B cell (primary cell): ENCODE results near the gene TBC1D22A. TPM values are rescaled to one million over a fixed set of nuclear protein-coding genes. Genes with fewer than 3 reads are reported as not detected.

Experiments used
- ATAC-seq: fragments of 200-7000 bp; cut with Tn5 transposase; one replicate; pipeline ENCODE4 v1.10.0; 2021; ENCODE audit warnings: low read depth, mild to moderate bottlenecking, moderate number of reproducible peaks, moderate library complexity
- CTCF ChIA-PET: fragments of 350-600 bp; sonication (Branson Sonifier 250); formaldehyde crosslinking; loops from one replicate; lab custom pipeline; 2021; ENCODE audit warnings: antibody characterized with exemption, inconsistent platforms; lab: Charles Lee
- POLR2A ChIA-PET: fragments of 350-600 bp; sonication (Branson Sonifier 250); formaldehyde crosslinking; loops from one replicate; lab custom pipeline; 2021; ENCODE audit warnings: antibody characterized with exemption; lab: Charles Lee
- DNase-seq: peaks from one replicate; pipeline ENCODE4 v3.0.0; 2013
- H2AFZ ChIP-seq: 2 replicates; pipeline ENCODE4 v1.6.1; 2012; ENCODE audit warnings: mild to moderate bottlenecking, low read depth, low read length; ENCODE audit not compliant: insufficient read depth, poor library complexity, severe bottlenecking
- H3K27ac ChIP-seq, 2 donors: 1 replicate in 1 of 2; 2 replicates in 1 of 2; pipeline ENCODE4 v1.5.1; 2012 to 2013; ENCODE audit warnings: low read length in 2 of 2, mild to moderate bottlenecking in 2 of 2, moderate library complexity in 1 of 2
- H3K27me3 ChIP-seq, 4 experiments: fragments of 200-600 bp in 1 of 4; sonication (generic) in 1 of 4; replicated peaks in 1 of 4; 1 replicate in 2 of 4; 2 replicates in 2 of 4; pipeline versions ENCODE4 v1.6.1 to v1.7.0; 2013 to 2016; ENCODE audit warnings: low read length in 3 of 4, mild to moderate bottlenecking in 2 of 4, mixed read lengths in 1 of 4, moderate library complexity in 1 of 4; ENCODE audit not compliant: insufficient read depth in 4 of 4, control insufficient read depth in 3 of 4; ENCODE audit errors: control extremely low read depth in 1 of 4
- H3K36me3 ChIP-seq, 2 experiments: replicated peaks in 1 of 2; 1 replicate in 1 of 2; 2 replicates in 1 of 2; pipeline versions ENCODE4 v1.6.1 to v1.7.1; 2013; ENCODE audit warnings: low read length in 1 of 2; ENCODE audit not compliant: insufficient read depth in 2 of 2, control insufficient read depth in 1 of 2; ENCODE audit errors: control extremely low read depth in 1 of 2, extremely low read depth in 1 of 2
- H3K4me1 ChIP-seq, 2 donors: fragments of 200-600 bp in 1 of 2; sonication (generic) in 1 of 2; 1 replicate in 1 of 2; 2 replicates in 1 of 2; pipeline versions ENCODE4 v1.5.1 to v1.6.1; 2013 to 2017; ENCODE audit warnings: low read length in 2 of 2; ENCODE audit not compliant: control insufficient read depth in 2 of 2, insufficient read depth in 2 of 2
- H3K4me2 ChIP-seq: replicated peaks from 2 replicates; pipeline ENCODE3; 2012; ENCODE audit warnings: mild to moderate bottlenecking, low read depth, low read length; ENCODE audit not compliant: poor library complexity, severe bottlenecking
- H3K4me3 ChIP-seq, 5 experiments: fragments of 200-600 bp in 1 of 5; sonication (generic) in 1 of 5; 1 replicate in 3 of 5; 2 replicates in 2 of 5; pipeline versions ENCODE4 v1.5.1 to v1.7.0; 2011 to 2016; ENCODE audit warnings: low read length in 4 of 5, mild to moderate bottlenecking in 4 of 5, low read depth in 2 of 5, control low read depth in 1 of 5, moderate library complexity in 1 of 5; ENCODE audit not compliant: insufficient read depth in 1 of 5; ENCODE audit errors: control extremely low read depth in 1 of 5, extremely low read depth in 1 of 5
- H3K79me2 ChIP-seq: fragments of 200-600 bp; sonication (generic); one replicate; pipeline ENCODE4 v1.6.0; 2016; ENCODE audit warnings: low read length; ENCODE audit not compliant: control insufficient read depth, insufficient read depth
- H3K9ac ChIP-seq: fragments of 200-600 bp; sonication (generic); 2 replicates; pipeline ENCODE4 v1.6.1; 2017; ENCODE audit warnings: mild to moderate bottlenecking, low read length, moderate library complexity
- H3K9me3 ChIP-seq, 3 donors: one replicate each; pipeline versions ENCODE4 v1.6.1 to v1.7.1; 2013; ENCODE audit warnings: low read length in 2 of 3; ENCODE audit not compliant: control insufficient read depth in 2 of 3, insufficient read depth in 1 of 3; ENCODE audit errors: control extremely low read depth in 1 of 3
- H4K20me1 ChIP-seq: 2 replicates; pipeline ENCODE4 v1.6.0; 2012; ENCODE audit warnings: mild to moderate bottlenecking, low read length; ENCODE audit not compliant: insufficient read depth, control insufficient read depth, poor library complexity, severe bottlenecking
- H3K27ac Mint-ChIP-seq: one replicate; pipeline ENCODE4 v1.8.0; 2021; ENCODE audit warnings: mixed read lengths
- H3K27me3 Mint-ChIP-seq: one replicate; pipeline ENCODE4 v1.8.0; 2021; ENCODE audit warnings: mixed read lengths
- H3K4me1 Mint-ChIP-seq: one replicate; pipeline ENCODE4 v1.8.0; 2021; ENCODE audit warnings: mixed read lengths
- H3K4me3 Mint-ChIP-seq: one replicate; pipeline ENCODE4 v1.8.0; 2021; ENCODE audit warnings: mixed read lengths
- H3K9me3 Mint-ChIP-seq: one replicate; pipeline ENCODE4 v1.8.0; 2022; ENCODE audit warnings: mixed read lengths; ENCODE audit not compliant: insufficient read depth
- CTCF ChIP-seq: fragments of 200-600 bp; IDR thresholded peaks from one replicate; pipeline ENCODE4 v1.8.0; 2022; ENCODE audit warnings: antibody characterized with exemption, mild to moderate bottlenecking
- EZH2 ChIP-seq: IDR thresholded peaks from 2 replicates; pipeline ENCODE4 v1.6.1; 2012; ENCODE audit warnings: borderline replicate concordance, low read depth, mild to moderate bottlenecking, moderate library complexity, low read length; ENCODE audit not compliant: insufficient read depth, poor library complexity, severe bottlenecking
- WGBS: methylation state at CpG from one replicate; pipeline ENCODE4 v1.1.5; 2013; ENCODE audit warnings: missing lambda C conversion rate; ENCODE audit not compliant: insufficient coverage; 5-methylcytosine and 5-hydroxymethylcytosine counted together
- intact Hi-C: fragments of 100-400 bp; cut with micrococcal nuclease; formaldehyde crosslinking; loops from one replicate; pipeline ENCODE4 v1.10.0; 2022
- polyA plus RNA-seq: library from polyadenylated mRNA; depleted of rRNA; stranded (reverse); fragments of >200 nt; gene quantifications from 2 replicates; pipeline ENCODE4 v1.2.3, GENCODE V29; 2012
- total RNA-seq, 2 donors: library from RNA; stranded (reverse); fragments of 120-200 nt in 1 of 2; gene quantifications; 1 replicate in 1 of 2; 2 replicates in 1 of 2; pipeline versions ENCODE4 v1.2.3 to v1.2.4, GENCODE V29; 2013 to 2022

The TBC1D22A gene
- total and polyA plus RNA-seq, 2 donors (not counting 1 experiment from before 2014, with no cell fraction given) = 73.8 to 128 TPM

- intact Hi-C loops = no loop called here
- WGBS = 96% methylated on average over 9 of the region's 9 CpGs
- Histone ChIP-seq H3K27me3 (no peaks in the 10 kb centered on the region), H3K4me1 (peaks cover 6 to 21% of the 10 kb centered on the region in 2 donors), H3K4me2 (no peak overlapping the region), H4K20me1 (peaks cover 88% of the 10 kb centered on the region), H3K36me3 (no peaks in the 10 kb centered on the region), H3K9ac (no peak overlapping the region), H2AFZ (no peak overlapping the region), H3K4me3 (no peak overlapping the region), H3K79me2 (peaks cover 66% of the 10 kb centered on the region), H3K27ac (no peak overlapping the region), H3K9me3 (peaks cover 0 to 15% (median 0%) of the 10 kb centered on the region in 3 donors)
- Mint-ChIP-seq H3K9me3 (peaks cover 6% of the 10 kb centered on the region), H3K4me1 (peaks cover 56% of the 10 kb centered on the region), H3K4me3 (no peak overlapping the region), H3K27ac (no peak overlapping the region), H3K27me3 (no peaks in the 10 kb centered on the region)
- DNase-seq (no peak), ATAC-seq (no peak)
- TF ChIP-seq CTCF (no peak), EZH2 (no peak)
- CTCF ChIA-PET = no interaction called here
- POLR2A ChIA-PET = no interaction called here
These were observed 330.5 kb downstream of the TBC1D22A start for GRCh38 chr22:47092896-47093311.

- Histone ChIP-seq H3K27ac (no peak overlapping the region), H3K9ac (no peak overlapping the region), H3K4me1 (peaks cover 6 to 20% of the 10 kb centered on the region in 2 donors), H3K36me3 (peaks cover 0 to 4% of the 10 kb centered on the region in 2 experiments), H3K79me2 (peaks cover 65% of the 10 kb centered on the region), H3K27me3 (no peaks in the 10 kb centered on the region), H2AFZ (no peak overlapping the region), H4K20me1 (peaks cover 89% of the 10 kb centered on the region), H3K4me3 (no peak overlapping the region), H3K9me3 (peaks cover 0 to 15% (median 0%) of the 10 kb centered on the region in 3 donors), H3K4me2 (no peak overlapping the region)
- ChIA-PET POLR2A (no interaction called here), CTCF (no interaction called here)
- peaks cover 49% of the 10 kb centered on the region for H3K4me1 Mint-ChIP-seq
- H3K4me3 Mint-ChIP-seq = no peak overlapping the region
- WGBS = 100% methylated on average over 2 of the region's 4 CpGs
- ATAC-seq (no peak), DNase-seq (no peak)
- H3K27me3 Mint-ChIP-seq = no peaks in the 10 kb centered on the region
- intact Hi-C loops = no loop called here
- H3K27ac Mint-ChIP-seq = no peak overlapping the region
- peaks cover 6% of the 10 kb centered on the region for H3K9me3 Mint-ChIP-seq
- TF ChIP-seq EZH2 = no peak
- TF ChIP-seq CTCF = no peak
These were observed 331.3 kb downstream of the TBC1D22A start for GRCh38 chr22:47093720-47094119.
